Endothelial cell (in vitro differentiated cells): ENCODE data around the gene NCBP1. TPM values are rescaled to one million over a fixed set of nuclear protein-coding genes. Genes with fewer than 3 reads are reported as not detected.

Experiments used
- DNase-seq: peaks from one replicate; pipeline ENCODE4 v3.0.0; 2021; ENCODE audit warnings: low spot score
- H3K27ac Mint-ChIP-seq: one replicate; pipeline ENCODE4 v1.8.0; 2021; ENCODE audit warnings: mixed read lengths, inconsistent platforms; ENCODE audit not compliant: unreplicated experiment
- H3K27me3 Mint-ChIP-seq: one replicate; pipeline ENCODE4 v1.8.0; 2021; ENCODE audit warnings: mild to moderate bottlenecking, moderate library complexity, mixed read lengths, inconsistent platforms; ENCODE audit not compliant: unreplicated experiment
- H3K36me3 Mint-ChIP-seq: one replicate; pipeline ENCODE4 v1.8.0; 2021; ENCODE audit warnings: mild to moderate bottlenecking, low read depth, mixed read lengths, inconsistent platforms; ENCODE audit not compliant: unreplicated experiment
- H3K4me1 Mint-ChIP-seq: one replicate; pipeline ENCODE4 v1.8.0; 2021; ENCODE audit warnings: mild to moderate bottlenecking, mixed read lengths, inconsistent platforms; ENCODE audit not compliant: unreplicated experiment
- H3K4me3 Mint-ChIP-seq: one replicate; pipeline ENCODE4 v1.8.0; 2021; ENCODE audit warnings: mild to moderate bottlenecking, mixed read lengths, inconsistent platforms; ENCODE audit not compliant: unreplicated experiment
- H3K9me3 Mint-ChIP-seq: one replicate; pipeline ENCODE4 v1.8.0; 2021; ENCODE audit warnings: mixed read lengths, inconsistent platforms; ENCODE audit not compliant: unreplicated experiment
- CTCF ChIP-seq: fragments of 200-600 bp; sonication (generic); IDR thresholded peaks from one replicate; pipeline ENCODE4 v1.5.0; 2021; ENCODE audit warnings: antibody characterized with exemption; ENCODE audit not compliant: unreplicated experiment
- total RNA-seq: library from RNA; stranded (reverse); fragmentation: NEBNext Ultra II Directional; extraction: Animal tissue kit (Norgen Biotek cat#: 25700); gene quantifications from one replicate; pipeline ENCODE4 v1.2.1, GENCODE V29; 2021; ENCODE audit not compliant: unreplicated experiment

Gene NCBP1
- total RNA-seq, 1 donor from 2014 or later = 34.6 TPM

DNA sequence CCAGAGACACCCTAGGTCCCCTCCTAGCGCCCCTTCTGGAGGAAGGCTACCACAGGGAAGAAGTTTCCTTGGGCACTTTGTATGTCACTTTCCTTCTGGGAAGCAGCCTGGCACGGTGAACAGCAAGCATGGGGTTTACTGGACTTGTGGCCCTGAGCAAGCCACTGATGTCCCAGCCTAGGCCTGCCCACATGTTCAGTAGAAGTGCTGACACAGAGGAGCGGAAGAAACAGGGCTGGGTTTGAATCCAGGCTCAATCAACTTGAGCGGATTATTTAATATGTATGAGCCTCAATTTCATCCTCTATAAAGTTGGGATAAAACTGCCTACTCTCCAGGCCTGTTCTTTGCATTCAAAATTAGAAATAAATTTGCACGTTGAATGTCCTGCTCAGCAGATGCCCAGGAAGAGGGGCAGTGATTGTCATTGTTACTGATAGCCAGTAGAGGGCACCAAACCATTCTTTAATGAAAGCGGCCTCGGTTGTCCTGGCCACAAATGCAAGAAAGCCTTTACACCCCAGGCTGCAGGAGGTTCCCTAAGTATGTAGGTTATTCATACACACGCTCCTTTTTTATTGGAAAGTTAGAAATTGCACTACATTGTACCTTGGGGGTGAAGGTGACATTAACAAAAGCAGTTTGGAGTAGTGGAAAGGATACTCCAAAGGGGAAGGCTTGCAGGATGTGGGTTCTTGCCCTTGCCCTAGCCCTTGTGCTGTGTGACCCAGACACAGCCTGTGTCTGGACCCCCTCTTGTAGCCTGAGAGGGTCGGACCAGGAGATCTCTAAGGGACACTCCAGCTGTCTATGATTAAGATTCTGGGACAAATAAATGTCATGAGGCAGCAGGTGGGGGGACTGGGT is 77.0 kb downstream of the NCBP1 start:
- H3K27me3 Mint-ChIP-seq = peaks cover 2% of the 10 kb centered on the region
- H3K9me3 Mint-ChIP-seq = no peaks in the 10 kb centered on the region
- no peak overlapping the region for H3K4me3 Mint-ChIP-seq
- peak; percentile 78 for TF ChIP-seq CTCF
- no peaks in the 10 kb centered on the region for H3K36me3 Mint-ChIP-seq
- DNase-seq = peak; percentile 48
- H3K4me1 Mint-ChIP-seq = no peaks in the 10 kb centered on the region
- no peak overlapping the region for H3K27ac Mint-ChIP-seq

- Mint-ChIP-seq H3K4me1 (no peaks in the 10 kb centered on the region), H3K27ac (no peak overlapping the region), H3K4me3 (no peak overlapping the region), H3K27me3 (peaks cover 2% of the 10 kb centered on the region), H3K9me3 (no peaks in the 10 kb centered on the region), H3K36me3 (no peaks in the 10 kb centered on the region)
- no peak for TF ChIP-seq CTCF
- DNase-seq = no peak
Observed at GRCh38 chr9:97711223-97711626, 77.6 kb downstream of the NCBP1 start.

DNA sequence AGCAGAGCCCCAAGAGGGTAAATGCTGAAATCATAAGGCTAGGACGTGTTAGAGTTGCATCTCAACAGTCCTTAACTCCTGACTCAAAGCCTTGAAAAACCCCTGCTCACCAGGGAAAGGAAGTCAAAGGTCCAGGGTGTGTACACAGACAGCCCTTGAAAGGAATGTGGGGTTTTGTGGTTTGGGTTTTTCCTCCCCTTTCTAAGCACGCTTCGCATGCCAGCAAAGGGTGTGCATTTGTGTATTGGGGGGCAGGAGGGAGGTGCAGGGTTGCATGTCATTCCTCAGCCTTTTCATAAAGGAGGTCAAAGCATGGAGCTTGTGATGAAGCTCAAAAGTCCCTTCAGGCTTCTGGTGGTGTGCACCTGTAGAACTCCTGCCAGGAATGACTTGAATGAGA is 80.8 kb downstream of the NCBP1 start:
- H3K4me1 Mint-ChIP-seq = no peaks in the 10 kb centered on the region
- no peak for DNase-seq
- H3K9me3 Mint-ChIP-seq = no peaks in the 10 kb centered on the region
- no peak overlapping the region for H3K27ac Mint-ChIP-seq
- H3K27me3 Mint-ChIP-seq = peaks cover 2% of the 10 kb centered on the region
- peaks cover 4% of the 10 kb centered on the region for H3K36me3 Mint-ChIP-seq
- no peak for TF ChIP-seq CTCF
- no peak overlapping the region for H3K4me3 Mint-ChIP-seq

GRCh38 chr9:97717866-97718265 is 84.2 kb downstream of the NCBP1 start:
- no peak for DNase-seq
- no peak for TF ChIP-seq CTCF
- Mint-ChIP-seq H3K36me3 (peaks cover 4% of the 10 kb centered on the region), H3K27ac (no peak overlapping the region), H3K4me1 (no peaks in the 10 kb centered on the region), H3K4me3 (no peak overlapping the region), H3K9me3 (peaks cover 3% of the 10 kb centered on the region), H3K27me3 (peaks cover 2% of the 10 kb centered on the region)

GRCh38 chr9:97721396-97721795 is 87.8 kb downstream of the NCBP1 start:
- no peak overlapping the region for H3K4me3 Mint-ChIP-seq
- peaks cover 4% of the 10 kb centered on the region for H3K36me3 Mint-ChIP-seq
- no peaks in the 10 kb centered on the region for H3K27me3 Mint-ChIP-seq
- peaks cover 3% of the 10 kb centered on the region for H3K9me3 Mint-ChIP-seq
- H3K27ac Mint-ChIP-seq = no peak overlapping the region
- no peaks in the 10 kb centered on the region for H3K4me1 Mint-ChIP-seq
- DNase-seq = no peak
- no peak for TF ChIP-seq CTCF
